Heart left ventricle (tissue), 13 donors: ENCODE results near the gene TGFBR2.

Source experiments
- CTCF ChIP-seq, 12 donors: fragments of 200-600 bp; sonication (generic) in 4 of 12; IDR thresholded peaks; one replicate each; pipeline versions ENCODE4 v1.5.0 to v1.8.0; 2018 to 2022; ENCODE audit warnings: antibody characterized with exemption in 12 of 12, mild to moderate bottlenecking in 5 of 12
- POLR2A ChIP-seq, 2 donors: fragments of 450-650 bp; IDR thresholded peaks; one replicate each; pipeline ENCODE4 v1.6.1; 2017; ENCODE audit warnings: antibody characterized with exemption in 2 of 2, mild to moderate bottlenecking in 2 of 2, moderate library complexity in 2 of 2
- donor health status: ischemic (EF 13 %, LVEDD 7.1; RV severe dilation, severe dysfunction).
- donor health status: DM: no; HTN: yes; CAD: no.
- donor health status: DM: no; HTN: no; CAD: no.
- donor health status: ischemic (EF 25% LVEDD 6.9; RV normal size, moderate dysfunction).
- donor health status: ischemic (EF 25% LVEDD 5.7; RV mildly dilated, moderate dysfunction).
- donor health status: ischemic (EF 35%, LVEDD 5.7; RV mildly dilated, moderate dysfunction).
- donor health status: nonischemic (EF 11% LVEDD 7.7; RV severe dilation, severe dysfunction).
- donor health status: DM: yes; HTN: yes; CAD: no.
- donor health status: PGD.
- donor health status: ischemic (EF 29% LVEDD 5.4; RV normal size, mild dysfunction).
- donor health status: nonischemic (EF 23%, LVEDD 6.1; RV moderate dilation, normal function).

DNA sequence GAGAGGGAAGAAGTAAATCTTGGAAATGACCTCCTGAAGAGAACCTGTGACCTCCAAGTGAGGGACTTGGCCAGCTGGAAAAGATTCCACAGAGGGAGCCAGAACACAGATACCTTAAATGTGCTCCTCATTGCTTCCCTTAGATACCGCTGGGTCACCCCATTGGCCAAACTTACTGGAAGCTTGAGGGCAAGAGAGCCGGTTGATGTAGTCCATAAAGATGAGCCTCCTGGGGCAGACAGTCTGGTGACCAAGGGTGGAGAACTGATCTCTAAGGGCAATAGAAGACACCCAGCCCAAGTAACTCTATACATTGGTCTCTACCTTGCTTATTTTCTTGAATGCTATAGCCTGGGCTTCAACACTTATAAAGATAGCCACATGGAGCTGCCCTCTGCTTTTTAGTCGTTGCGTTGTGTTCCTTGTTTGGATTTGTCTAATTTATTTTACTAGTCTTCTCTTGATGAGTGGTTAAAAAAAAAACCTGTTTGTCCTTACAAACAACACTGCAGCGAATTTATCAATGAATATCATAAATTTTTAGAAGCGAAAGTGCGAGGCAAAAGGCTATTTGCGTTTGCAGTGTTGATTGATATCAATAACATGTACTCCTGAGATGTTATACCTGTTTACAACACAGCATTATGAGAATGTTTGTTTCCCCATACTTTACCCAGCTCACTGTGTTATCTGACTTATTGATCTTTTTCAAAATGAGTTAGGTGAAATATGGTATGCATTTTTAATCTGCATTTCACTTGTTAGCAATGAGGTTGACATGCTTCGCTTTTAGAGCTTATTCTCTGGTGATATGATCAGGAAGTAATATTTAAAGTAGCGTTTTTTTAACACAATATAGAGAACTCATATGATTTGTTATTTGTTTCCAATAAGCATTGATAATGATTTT lies 31.2 kb downstream of the TGFBR2 start:
- TF ChIP-seq CTCF (IDR thresholded peaks at IDR 0.05) (no peak), POLR2A (IDR thresholded peaks at IDR 0.05) (no peak)
